ENCODE data around the gene MRPS15. TPM values are rescaled to one million over a fixed set of nuclear protein-coding genes. Genes with fewer than 3 reads are reported as not detected.
"Not testable (repeated sequence)": the region's sequence is repeated elsewhere in the genome, so short reads cannot be mapped to it uniquely, and the experiment has no call there.

MRPS15 gene
- total RNA-seq, 2 experiments from 2014 or later = 120 to 129 TPM

- H3K4me3 Mint-ChIP-seq = no peak overlapping the region
- intact Hi-C loops (cut with micrococcal nuclease) = no loop called here
- CTCF ChIA-PET = interaction anchor here (1.5 kb wide), 1 partner anchor 18 kb away, joined by 6 read pairs; no protein-coding TSS in a partner anchor
- H3K4me1 Mint-ChIP-seq (ENCODE audit: low read depth) = no peaks in the 10 kb centered on the region
- POLR2A ChIA-PET = no interaction called here
- DNase-seq = no peak
- H3K9me3 Mint-ChIP-seq = no peaks in the 10 kb centered on the region
- H3K27ac Mint-ChIP-seq = no peak overlapping the region
- no peak for ATAC-seq
- no peak for TF ChIP-seq CTCF (IDR thresholded peaks at IDR 0.05)
- H3K36me3 Mint-ChIP-seq (ENCODE audit: low read depth) = no peaks in the 10 kb centered on the region
- peaks cover 3% of the 10 kb centered on the region for H3K27me3 Mint-ChIP-seq
Measured at GRCh38 chr1:36497207-36497606, 33.0 kb upstream of the MRPS15 start.

- H3K36me3 Mint-ChIP-seq (ENCODE audit: low read depth) = no peaks in the 10 kb centered on the region
- no peaks in the 10 kb centered on the region for H3K4me1 Mint-ChIP-seq (ENCODE audit: low read depth)
- no peak overlapping the region for H3K27ac Mint-ChIP-seq
- no peak for TF ChIP-seq CTCF (IDR thresholded peaks at IDR 0.05)
- ChIA-PET POLR2A (no interaction called here), CTCF (no interaction called here)
- no peaks in the 10 kb centered on the region for H3K9me3 Mint-ChIP-seq
- ATAC-seq = no peak
- intact Hi-C loops (cut with micrococcal nuclease) = no loop called here
- DNase-seq = no peak
- peaks cover 2% of the 10 kb centered on the region for H3K27me3 Mint-ChIP-seq
- H3K4me3 Mint-ChIP-seq = no peak overlapping the region
Measured at GRCh38 chr1:36494971-36495370, 30.8 kb upstream of the MRPS15 start.

GRCh38 chr1:36493524-36493923 is 29.3 kb upstream of the MRPS15 start:
- Mint-ChIP-seq H3K36me3 (ENCODE audit: low read depth) (no peaks in the 10 kb centered on the region), H3K27me3 (peaks cover 2% of the 10 kb centered on the region), H3K9me3 (no peaks in the 10 kb centered on the region), H3K27ac (no peak overlapping the region), H3K4me3 (no peak overlapping the region), H3K4me1 (ENCODE audit: low read depth) (no peaks in the 10 kb centered on the region)
- CTCF ChIA-PET = no interaction called here
- POLR2A ChIA-PET = no interaction called here
- DNase-seq (no peak), ATAC-seq (no peak)
- intact Hi-C loops (cut with micrococcal nuclease) = no loop called here
- no peak for TF ChIP-seq CTCF (IDR thresholded peaks at IDR 0.05)

- no peaks in the 10 kb centered on the region for H3K4me1 Mint-ChIP-seq (ENCODE audit: low read depth)
- no peak overlapping the region for H3K27ac Mint-ChIP-seq
- H3K9me3 Mint-ChIP-seq = no peaks in the 10 kb centered on the region
- ChIA-PET POLR2A (no interaction called here), CTCF (interaction anchor here (1.0 kb wide), 1 partner anchor 23 kb away, joined by 4 read pairs; no protein-coding TSS in a partner anchor)
- TF ChIP-seq CTCF (IDR thresholded peaks at IDR 0.05) = no peak
- no peak overlapping the region for H3K4me3 Mint-ChIP-seq
- ATAC-seq (no peak), DNase-seq (no peak)
- H3K27me3 Mint-ChIP-seq = peaks cover 2% of the 10 kb centered on the region
- intact Hi-C loops (cut with micrococcal nuclease) = no loop called here
- no peaks in the 10 kb centered on the region for H3K36me3 Mint-ChIP-seq (ENCODE audit: low read depth)
Measured at GRCh38 chr1:36492491-36492890, 28.3 kb upstream of the MRPS15 start.

GRCh38 chr1:36489258-36490051 is 25.3 kb upstream of the MRPS15 start:
- H3K4me3 Mint-ChIP-seq; intact Hi-C loops (cut with micrococcal nuclease); POLR2A ChIA-PET; CTCF ChIA-PET; H3K36me3 Mint-ChIP-seq (ENCODE audit: low read depth); H3K9me3 Mint-ChIP-seq; H3K27me3 Mint-ChIP-seq; H3K27ac Mint-ChIP-seq; ATAC-seq; DNase-seq; H3K4me1 Mint-ChIP-seq (ENCODE audit: low read depth): not testable (repeated sequence)

Measured in activated CD8-positive, alpha-beta T cell treated with anti-CD3 and anti-CD28 coated beads for 36 hours (primary cell).